ENCODE data around the gene RBM42. TPM values are rescaled to one million over a fixed set of nuclear protein-coding genes. Genes with fewer than 3 reads are reported as not detected.

The RBM42 gene
- 75.7 and 96.4 TPM in 2 replicates for total RNA-seq

GRCh38 chr19:35628565-35629331, at the start of gene RBM42:
RBM42 (plus strand) TSS chr19:35629036; CDS start chr19:35629154, 118 bp downstream.

GRCh38 chr19:35585848-35586247, 43.0 kb upstream of the RBM42 start, which contains the start of gene PMIS2:
PMIS2 (plus strand) TSS chr19:35586173; CDS start chr19:35586260, 87 bp downstream.

GRCh38 chr19:35612559-35613321, 16.1 kb upstream of the RBM42 start, which contains the start of gene HAUS5:
HAUS5 (plus strand) TSS chr19:35612735; CDS start chr19:35612795, 60 bp downstream.

GRCh38 chr19:35641515-35642151, 12.8 kb downstream of the RBM42 start, which contains the start of gene ETV2:
ETV2 (plus strand) TSS chr19:35641745; CDS start chr19:35642461, 716 bp downstream.

GRCh38 chr19:35648017-35648961, 19.5 kb downstream of the RBM42 start, which contains the start of gene COX6B1:
COX6B1 (plus strand) TSS chr19:35648323; CDS start chr19:35651244, 2,921 bp downstream.

GRCh38 chr19:35666251-35666913, 37.5 kb downstream of the RBM42 start, which contains the start of gene UPK1A:
UPK1A (plus strand) TSS chr19:35666517; CDS start chr19:35666813, 296 bp downstream.

Other genes with a start within 250 kb of the RBM42 start
- gene FFAR2, start 180.8 kb upstream of the RBM42 start, total RNA-seq = not detected in 2 replicates
- 1.4 and 4.2 TPM in 2 replicates for gene KRTDAP, start 138.6 kb upstream of the RBM42 start, total RNA-seq
- gene DMKN, start 115.4 kb upstream of the RBM42 start, total RNA-seq = 317 and 408 TPM in 2 replicates
- 1.1 and 3.4 TPM in 2 replicates for gene SBSN, start 100.7 kb upstream of the RBM42 start, total RNA-seq
- gene GAPDHS, start 95.6 kb upstream of the RBM42 start, total RNA-seq = not detected in 2 replicates
- gene TMEM147, start 83.4 kb upstream of the RBM42 start, total RNA-seq = 127 and 137 TPM in 2 replicates
- gene ATP4A, start 65.4 kb upstream of the RBM42 start, total RNA-seq = not detected in 2 replicates
- gene PMIS2, start 42.9 kb upstream of the RBM42 start, total RNA-seq = not detected in 2 replicates
- 11.0 and 13.1 TPM in 2 replicates for gene HAUS5, start 16.3 kb upstream of the RBM42 start, total RNA-seq
- gene ETV2, start 12.7 kb downstream of the RBM42 start, total RNA-seq = 0.23 and 3.9 TPM in 2 replicates
- 481 and 564 TPM in 2 replicates for gene COX6B1, start 19.3 kb downstream of the RBM42 start, total RNA-seq
- gene UPK1A, start 37.5 kb downstream of the RBM42 start, total RNA-seq = not detected in 2 replicates
- not detected in 2 replicates for gene ZBTB32, start 75.5 kb downstream of the RBM42 start, total RNA-seq
- 6.4 and 13.0 TPM in 2 replicates for gene KMT2B, start 89.0 kb downstream of the RBM42 start, total RNA-seq
- 2.3 and 11.4 TPM in 2 replicates for gene IGFLR1, start 113.4 kb downstream of the RBM42 start, total RNA-seq
- gene U2AF1L4, start 116.4 kb downstream of the RBM42 start, total RNA-seq = 10.5 and 12.1 TPM in 2 replicates
- gene PSENEN, start 116.6 kb downstream of the RBM42 start, total RNA-seq = 28.4 and 34.8 TPM in 2 replicates
- gene LIN37, start 119.5 kb downstream of the RBM42 start, total RNA-seq = 7.6 and 49.7 TPM in 2 replicates
- gene HSPB6, start 128.0 kb downstream of the RBM42 start, total RNA-seq = 0.15 TPM in 1 of 2 replicates, not detected in the other
- gene PROSER3, start 129.1 kb downstream of the RBM42 start, total RNA-seq = 8.4 and 11.7 TPM in 2 replicates
- 0.94 and 3.1 TPM in 2 replicates for gene ARHGAP33, start 146.5 kb downstream of the RBM42 start, total RNA-seq
- not detected in 2 replicates for gene PRODH2, start 183.8 kb downstream of the RBM42 start, total RNA-seq
- gene NPHS1, start 223.5 kb downstream of the RBM42 start, total RNA-seq = not detected in 2 replicates
- 0.08 and 0.23 TPM in 2 replicates for gene KIRREL2, start 227.9 kb downstream of the RBM42 start, total RNA-seq
- gene APLP1, start 239.5 kb downstream of the RBM42 start, total RNA-seq = 0.42 and 2.0 TPM in 2 replicates

Measured in hair follicular keratinocyte (primary cell).